HG02571 (cell line): Measurements from ENCODE around the gene FAM117B.
A peak's percentile ranks its signal among the peaks of the same experiment; 100 is the strongest.

Source experiments
- ATAC-seq: cut with Tn5 transposase; IDR thresholded peaks from one replicate; pipeline ENCODE4 v1.9.1; 2021; ENCODE audit warnings: mild to moderate bottlenecking, moderate library complexity; ENCODE audit not compliant: unreplicated experiment

FAM117B gene

DNA sequence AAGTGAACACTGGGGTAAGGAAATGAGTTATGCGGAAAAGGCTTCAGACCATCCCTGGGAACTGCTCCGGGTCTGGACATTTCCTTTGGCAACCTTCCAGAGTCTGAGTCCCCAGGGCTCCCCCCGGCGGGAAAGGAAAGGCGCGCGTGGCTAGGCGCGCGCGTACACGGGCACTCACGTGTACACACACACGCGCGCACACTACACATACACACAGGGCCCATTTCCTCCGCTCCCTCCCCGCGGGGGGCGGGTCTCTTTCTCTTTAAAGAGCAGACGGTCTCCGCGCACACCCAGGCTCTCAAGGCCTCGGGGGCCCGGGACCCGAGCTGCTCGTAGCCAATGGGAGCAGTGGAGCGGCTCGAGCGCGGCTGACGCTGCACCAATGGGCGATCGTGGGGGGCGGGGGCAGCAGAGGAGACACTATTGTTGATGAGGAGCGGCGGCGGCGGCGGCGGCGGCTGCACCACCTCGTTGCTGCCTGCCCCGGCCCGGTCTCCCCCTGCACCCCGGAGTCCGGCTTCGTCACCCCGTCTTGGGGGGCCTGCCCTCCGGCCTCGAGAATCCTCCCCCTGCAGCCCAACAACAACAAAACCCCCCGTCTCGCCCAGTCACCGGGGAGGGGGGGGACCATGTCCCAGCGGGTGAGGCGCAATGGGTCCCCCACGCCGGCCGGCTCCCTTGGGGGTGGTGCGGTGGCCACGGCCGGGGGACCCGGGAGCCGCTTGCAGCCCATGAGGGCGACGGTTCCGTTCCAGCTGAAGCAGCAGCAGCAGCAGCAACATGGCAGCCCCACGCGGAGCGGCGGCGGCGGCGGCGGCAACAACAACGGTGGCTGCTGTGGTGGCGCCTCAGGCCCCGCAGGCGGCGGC, at the start of gene FAM117B:
FAM117B (plus strand) TSS at position 414 of the 872 bp plus-strand sequence; CDS start at position 633, 219 bp downstream.
- peak; percentile 92 for ATAC-seq

DNA sequence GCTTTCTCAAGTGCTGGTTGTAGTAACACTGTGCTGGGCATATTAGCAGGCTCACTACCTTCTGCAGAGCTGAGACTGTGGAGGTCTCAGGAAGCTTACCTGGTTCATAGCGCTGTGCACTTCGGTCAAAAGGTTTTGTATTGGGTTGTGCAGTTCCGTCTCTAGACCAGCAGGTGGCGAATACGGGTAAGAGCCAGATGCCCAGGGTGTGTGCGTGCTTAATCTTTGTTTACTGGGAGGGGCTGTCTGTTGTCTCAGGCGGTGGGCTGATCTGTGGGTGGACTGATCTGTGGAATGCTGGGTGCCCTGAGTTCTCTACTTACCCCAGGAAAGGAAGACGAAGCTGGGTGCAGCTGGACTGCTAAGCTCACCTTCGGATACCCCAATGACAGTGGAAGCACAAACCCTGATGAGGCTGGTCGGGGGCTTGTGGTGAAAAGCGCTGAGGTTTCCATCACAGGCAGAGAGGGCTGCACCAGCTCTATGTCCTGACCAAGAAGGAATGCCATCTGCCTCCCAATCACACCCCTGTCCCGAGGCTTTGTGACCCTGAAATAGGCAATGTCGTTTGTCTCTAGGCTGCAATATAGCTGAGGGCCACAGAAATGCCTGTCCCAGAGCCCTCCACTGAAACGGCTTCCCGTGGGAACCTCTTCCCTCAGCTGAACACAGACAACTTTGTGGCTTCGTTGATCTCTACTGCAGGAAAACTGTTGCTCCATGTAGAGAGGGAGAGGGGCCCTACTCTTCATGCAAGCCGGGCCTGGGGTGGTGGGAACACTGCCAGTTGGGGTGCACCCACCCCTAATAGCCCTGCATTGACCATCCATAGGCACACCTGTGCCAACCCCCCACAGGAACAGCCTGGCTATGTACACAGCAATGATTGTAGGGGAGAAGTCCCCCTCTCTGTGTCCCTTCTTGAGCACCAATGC, 45.9 kb upstream of the FAM117B start:
- peak; percentile 77 for ATAC-seq

DNA sequence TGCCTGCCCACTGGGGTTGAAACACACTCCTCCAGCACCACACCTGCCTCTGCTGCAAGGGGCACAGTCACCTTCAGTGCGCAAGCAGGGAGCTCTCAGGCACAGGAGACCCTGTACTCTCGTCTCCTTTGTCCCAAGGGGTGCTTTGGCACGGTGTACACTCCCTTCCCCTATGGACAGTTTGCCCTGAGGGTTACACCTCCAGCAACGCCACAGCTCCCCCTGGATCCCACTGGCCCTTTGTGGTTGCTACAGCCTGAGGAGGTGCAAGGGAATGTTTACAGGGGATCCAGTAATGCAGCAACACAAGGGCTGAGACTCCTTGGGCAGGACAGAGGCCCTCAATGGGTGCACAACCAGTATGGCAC, 45.2 kb upstream of the FAM117B start:
- ATAC-seq, result no peak

DNA sequence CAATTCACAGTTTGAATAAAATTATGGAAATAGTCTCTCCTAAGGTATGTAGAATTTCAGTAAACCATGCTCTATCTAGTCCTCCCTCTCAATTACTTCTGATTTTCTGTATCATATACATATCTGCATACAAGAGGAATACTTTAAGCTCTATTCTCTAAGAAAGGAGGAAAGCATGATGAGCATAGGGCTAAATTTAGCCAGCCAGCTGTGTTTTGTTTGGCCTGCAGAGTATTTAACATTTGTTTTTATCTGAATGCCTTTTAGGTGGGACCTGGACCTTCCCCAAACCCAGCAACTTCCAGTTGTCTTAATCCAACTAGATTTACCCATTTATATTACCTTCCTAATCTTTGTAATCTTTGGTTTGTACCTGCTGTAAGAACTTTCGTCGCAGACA, 42.2 kb upstream of the FAM117B start:
- ATAC-seq, result no peak

DNA sequence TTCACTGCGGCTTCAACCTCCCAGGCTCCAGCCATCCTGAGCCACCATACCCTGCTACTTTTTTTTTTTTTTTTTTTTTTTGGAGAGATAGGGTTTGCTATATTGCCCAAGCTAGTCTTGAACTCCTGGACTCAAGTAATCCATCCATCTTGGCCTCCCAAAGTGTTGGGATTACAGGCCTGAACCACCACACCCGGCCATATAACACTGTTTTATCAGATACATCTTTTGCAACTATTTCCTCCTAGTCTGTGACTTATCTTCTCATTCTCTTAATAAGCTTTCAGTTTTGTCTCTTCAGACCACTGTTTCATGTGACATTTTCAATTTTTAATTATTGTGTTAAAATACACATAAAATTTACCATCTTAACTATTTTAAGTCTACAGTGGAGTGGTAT, 35.7 kb upstream of the FAM117B start:
- no peak for ATAC-seq

DNA sequence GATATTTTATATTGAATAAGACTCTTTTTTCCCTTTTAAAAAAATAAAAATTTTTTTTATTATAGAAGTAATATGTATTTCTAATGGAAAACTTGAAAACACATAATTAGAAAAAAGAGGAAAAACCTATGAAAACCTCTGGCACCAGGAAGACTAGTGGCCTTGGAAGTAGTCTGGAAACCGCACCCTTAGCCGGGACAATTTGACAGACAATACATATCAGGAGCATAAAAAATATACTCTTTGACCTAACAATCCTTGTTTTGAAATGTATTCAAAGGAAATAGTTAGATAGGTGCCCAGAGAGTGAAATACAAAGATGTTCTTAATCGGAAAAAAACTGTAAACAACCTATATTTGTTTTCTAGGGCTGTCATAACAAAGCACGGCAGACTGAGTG, 34.9 kb upstream of the FAM117B start:
- no peak for ATAC-seq

DNA sequence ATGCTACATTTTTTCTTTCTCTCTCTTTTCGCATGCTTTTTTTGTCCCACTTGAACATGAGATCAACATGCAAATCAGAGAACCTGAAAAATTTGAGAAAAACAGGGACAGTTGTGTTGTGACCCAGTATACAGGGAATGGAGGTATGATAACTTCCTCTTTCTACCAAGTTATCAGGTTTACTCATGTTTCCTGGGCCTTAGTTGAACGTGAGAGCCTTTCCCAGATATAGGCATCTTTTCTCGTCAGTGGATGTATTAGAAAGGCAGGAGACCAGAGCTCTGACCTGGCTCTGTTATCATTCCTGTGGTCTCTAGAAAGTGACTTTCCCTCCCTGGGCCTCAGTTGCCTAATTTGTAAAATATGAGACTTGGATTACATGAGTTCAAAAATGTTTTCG, 30.1 kb upstream of the FAM117B start:
- no peak for ATAC-seq

DNA sequence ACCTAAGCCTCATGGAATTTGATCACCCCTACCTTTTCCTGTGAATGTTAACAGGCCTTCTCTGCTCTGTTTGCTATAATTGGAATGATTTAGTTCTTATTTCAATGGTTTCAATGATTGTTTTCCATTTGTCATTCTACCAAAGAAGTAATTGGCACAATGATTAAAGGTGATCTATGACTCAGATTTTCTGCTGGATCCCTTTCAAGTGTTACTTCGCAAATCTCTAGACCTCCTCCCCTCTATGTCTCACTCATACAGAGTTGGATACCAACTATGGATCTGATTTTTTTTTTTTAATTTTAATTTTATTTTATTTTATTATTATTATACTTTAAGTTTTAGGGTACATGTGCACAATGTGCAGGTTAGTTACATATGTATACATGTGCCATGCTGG, 29.6 kb upstream of the FAM117B start:
- no peak for ATAC-seq

DNA sequence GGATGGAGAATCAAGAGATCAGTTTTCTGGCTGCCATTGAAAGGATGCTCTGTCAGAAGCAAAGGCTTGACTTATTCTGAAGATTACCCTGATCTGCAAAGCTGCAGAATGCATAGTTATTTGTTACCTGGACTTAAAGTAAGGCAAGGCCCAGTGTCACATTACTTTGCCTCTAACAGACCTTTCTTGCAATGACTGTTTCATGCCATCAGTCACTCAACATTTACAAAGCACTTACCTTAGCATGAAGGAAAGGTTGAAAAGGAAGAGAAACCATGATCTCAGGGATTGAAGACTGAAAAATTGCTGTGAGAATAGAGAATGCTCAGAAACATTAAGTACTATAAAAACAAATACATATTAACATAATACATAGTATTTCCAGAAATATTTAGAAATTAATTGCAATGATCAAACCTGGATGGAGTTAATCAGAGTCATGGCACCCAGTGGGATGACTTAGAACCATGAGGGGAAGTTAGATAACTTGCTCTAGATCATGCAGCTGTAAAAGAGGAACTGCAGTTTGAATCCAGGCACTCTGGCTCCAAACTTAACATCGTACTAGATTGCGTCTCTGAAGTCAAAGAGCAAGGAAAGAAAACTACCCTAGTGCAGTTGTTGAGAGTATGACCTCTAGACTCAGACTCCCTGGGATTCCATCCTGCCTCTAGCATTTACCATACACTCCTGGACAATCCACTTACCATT, 26.5 kb upstream of the FAM117B start:
- no peak for ATAC-seq

DNA sequence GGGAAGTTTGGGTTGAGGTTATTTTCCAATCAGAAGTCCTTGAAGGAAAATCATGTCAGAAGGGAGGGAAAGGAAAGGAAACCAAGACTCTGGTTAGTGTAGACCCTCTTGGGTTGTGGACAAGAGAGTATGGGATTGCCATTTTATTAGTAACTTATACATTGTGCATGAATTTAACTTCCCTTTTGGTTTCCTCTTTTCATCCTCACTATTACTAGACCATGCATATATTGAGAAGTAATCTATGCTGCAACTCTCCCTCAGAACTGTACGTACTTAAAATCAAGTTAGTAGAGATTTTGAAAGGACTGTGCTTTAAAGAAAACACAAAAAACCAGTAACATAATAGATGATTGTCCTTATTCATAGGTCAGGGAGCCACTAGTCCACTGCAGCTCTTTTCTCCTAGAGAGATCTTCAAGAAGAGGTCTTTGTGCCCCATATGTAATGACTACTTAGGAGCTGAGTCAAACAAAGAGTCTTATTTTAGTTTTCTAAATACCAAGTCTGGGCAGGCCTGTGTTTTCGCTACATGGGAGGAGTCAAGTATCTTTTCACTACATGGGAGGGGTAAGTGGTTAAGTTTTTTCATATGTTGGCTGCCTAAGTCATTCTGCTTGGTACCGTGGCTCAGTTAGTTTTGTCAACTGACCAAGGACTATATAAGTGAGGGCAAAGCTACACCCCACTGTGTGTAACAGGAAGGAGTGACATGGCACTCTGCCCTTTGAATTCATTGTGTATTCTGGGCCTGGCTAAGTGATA, 25.2 kb upstream of the FAM117B start:
- peak; percentile 91 for ATAC-seq

DNA sequence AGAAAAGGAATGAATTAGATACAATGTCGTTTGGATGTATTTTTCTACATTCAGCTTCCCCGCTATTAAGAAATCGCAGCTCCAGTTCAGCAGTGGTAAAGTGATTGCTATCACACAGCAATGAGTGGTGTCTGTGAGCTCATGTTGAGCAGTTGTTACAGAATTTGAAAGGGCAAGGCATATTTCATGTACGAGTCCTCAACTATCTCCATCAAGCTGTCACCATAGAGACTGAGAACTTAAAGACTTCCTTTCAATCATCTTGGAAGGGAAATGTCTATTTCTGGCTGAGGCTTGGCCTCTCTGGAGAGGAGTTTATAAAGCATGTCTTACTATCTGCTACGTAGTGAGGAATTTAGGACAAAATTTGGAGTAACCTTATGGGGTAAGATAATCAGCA, 24.4 kb upstream of the FAM117B start:
- ATAC-seq, result no peak

DNA sequence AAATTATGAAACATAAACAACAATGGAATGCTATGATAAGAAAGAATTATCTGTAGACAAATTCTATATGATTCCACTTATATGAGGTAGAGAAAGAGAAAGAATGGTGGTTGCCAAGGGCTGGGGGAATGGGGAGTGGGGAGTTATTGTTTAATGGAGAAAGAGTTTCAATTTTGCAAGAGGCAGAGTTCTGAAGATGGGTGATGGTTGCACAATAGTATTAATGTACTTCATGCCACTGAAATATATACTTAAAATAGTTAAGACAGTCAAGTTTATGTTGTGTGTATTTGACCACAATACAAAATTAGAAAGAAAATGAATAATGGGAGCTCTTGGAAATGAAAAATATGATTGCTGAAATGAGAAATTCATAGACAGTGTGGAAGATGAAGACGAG, 22.6 kb upstream of the FAM117B start:
- ATAC-seq, result no peak

DNA sequence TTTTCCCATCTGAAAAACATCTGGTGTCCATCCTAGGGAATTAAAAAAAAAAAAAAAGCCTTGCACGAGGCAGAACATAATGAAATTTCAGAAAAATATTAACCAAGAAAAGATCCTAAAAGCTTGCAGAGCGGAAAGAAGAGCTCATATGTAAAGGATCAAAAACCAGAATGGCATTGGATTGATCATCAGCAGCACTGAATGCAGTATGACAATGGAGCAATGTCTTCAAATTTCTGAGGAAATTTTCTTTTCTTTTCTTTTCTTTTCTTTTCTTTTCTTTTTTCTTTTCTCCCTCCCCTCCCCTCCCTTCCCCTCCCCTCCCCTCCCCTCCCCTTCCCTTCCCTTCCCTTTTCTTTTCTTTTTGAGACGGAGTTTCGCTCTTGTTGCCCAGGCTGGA, 21.3 kb upstream of the FAM117B start:
- no peak for ATAC-seq

DNA sequence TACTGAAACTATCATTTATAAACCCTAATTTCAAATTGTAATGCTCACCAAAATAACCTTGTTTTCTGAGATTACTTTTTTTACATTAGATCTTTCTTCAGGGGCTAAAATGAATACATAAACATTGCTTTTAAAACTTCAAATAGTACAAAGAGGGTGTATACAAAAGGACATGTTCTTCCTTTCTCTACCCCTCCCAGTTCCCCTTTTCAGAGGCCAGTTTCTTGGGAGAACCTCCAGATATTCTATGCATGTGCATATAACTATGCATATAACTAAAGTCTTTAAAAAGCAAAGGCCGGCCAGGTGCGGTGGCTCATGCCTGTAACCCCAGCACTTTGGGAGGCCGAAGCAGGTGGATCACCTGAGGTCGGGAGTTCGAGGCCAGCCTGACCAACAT, 10.6 kb upstream of the FAM117B start:
- ATAC-seq, result no peak

DNA sequence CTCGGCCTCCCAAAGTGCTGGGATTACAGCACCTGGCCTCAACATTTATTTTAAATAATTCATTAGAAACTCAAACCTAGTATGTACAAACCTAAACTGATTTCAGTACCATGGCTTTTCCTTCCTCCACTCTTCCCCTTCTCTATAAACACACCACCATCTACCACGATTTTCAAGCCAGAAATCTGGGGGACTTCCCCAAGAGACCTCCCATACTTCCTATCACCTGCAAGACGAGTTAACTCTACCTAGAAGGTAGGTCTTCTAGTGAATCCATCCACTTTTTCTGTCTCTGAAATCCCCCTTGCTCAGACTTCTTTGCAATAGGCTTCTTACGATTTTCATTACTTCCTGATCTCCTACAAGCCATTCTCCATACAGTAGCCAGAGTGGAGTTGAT, 7.7 kb upstream of the FAM117B start:
- no peak for ATAC-seq

DNA sequence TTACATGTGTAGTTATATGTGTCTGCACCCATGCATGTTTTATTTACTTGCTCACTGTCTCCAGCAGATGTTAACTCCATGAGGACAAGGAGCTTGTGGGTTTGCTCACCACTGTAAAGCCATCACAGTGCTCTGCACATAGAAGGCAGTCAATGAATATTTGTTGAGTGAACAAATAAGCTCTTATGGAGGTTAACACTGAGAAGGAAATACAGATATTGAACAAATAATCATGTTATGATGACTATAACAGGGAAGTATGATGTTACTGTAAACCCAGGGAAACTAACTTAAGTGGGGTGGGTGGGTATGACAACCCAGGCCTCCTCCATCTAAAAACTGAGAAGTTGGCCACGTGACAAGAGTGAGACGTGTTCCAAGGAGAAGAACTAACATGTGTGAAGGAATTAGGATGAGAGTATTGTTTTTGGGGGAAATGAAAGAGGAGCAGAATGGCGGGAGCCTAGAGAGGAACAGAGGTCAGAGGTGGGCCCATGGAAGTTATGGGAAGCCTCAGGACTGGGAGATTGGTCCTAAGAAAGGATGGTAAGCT, 6.0 kb upstream of the FAM117B start:
- ATAC-seq, result no peak

DNA sequence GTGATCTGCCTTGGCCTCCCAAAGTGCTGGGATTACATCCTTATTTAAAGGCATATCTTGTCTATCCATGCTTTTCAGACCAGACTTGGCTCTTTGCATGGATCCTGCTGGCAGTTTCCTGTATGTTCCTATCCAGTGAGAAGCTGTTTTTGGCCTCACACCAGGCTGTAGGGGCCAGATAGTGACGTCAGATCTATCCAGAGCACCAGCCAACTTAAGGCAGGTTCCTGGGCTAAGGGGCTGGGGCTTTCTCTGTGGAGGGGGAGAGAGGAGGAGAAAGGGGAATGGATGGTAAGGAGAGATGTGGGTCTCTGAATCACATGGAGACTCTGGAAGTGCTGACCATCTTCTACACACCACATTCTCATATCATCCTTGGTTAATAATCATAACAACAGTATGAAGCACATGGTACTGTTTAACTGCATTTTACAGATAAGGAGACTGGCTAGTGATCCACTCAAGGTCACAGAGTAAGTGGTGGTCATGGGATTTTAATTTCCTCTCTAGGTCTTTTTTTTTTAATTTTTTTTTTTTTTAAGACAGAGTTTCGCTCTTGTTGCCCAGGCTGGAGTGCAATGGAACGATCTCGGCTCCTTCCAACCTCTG, 2.0 kb upstream of the FAM117B start:
- no peak for ATAC-seq

DNA sequence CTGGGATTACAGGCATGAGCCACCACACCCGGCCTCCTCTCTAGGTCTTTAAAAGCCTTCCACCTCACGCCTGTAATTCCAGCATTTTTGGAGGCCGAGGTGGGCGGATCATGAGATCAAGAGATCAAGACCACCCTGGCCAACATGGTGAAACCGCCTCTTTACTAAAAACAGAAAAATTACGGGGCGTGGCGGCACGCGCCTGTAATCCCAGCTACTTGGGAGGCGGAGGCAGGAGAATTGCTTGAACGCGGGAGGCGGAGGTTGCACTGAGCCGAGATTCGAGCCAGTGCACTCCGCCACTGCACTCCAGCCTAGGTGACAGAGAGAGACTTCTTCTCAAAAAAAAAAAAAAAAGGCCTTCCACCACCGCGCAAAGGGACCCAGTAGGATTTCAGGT, 1.3 kb upstream of the FAM117B start:
- no peak for ATAC-seq

DNA sequence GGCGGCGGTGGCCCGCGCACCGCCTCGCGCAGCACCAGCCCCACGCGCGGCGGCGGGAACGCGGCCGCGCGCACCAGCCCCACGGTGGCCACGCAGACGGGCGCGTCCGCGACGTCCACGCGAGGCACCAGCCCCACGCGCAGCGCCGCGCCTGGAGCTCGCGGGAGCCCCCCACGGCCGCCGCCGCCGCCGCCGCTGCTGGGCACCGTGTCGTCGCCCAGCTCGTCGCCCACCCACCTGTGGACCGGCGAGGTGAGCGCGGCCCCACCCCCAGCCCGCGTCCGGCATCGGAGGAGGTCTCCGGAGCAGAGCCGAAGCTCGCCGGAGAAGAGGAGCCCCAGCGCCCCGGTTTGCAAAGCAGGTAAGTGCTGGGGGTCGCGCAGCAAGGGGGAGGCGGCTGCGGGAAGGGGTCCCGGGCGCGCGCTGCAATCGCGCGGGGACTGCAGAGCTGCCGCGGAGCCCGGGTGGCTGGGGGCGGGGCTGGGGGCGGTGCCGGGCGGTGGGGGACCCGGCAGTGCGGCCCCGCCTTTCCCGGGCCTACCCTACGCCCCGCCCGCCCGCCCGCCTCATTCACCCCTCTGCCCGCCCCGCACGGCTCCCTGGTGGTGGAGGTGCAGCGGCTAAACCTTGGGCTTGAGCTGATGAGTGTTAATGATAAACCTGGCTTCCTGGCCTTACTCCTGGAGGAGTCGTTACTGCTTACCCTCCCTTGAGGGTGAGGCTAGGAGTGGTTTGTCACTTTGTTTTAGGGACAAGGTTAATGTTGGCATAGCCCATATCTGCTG, 851 bp downstream of the FAM117B start:
- peak; percentile 47 for ATAC-seq
